OCI-LY3 (cell line): ENCODE data around the gene FBP1.

ENCODE experiments used
- CTCF ChIP-seq: fragments of 200-600, 300-600 bp; sonication (generic); IDR thresholded peaks from 2 replicates; pipeline ENCODE4 v1.5.1; 2014; ENCODE audit warnings: antibody characterized with exemption, low read length, low read depth
- EZH2phosphoT487 ChIP-seq: fragments of 200-600 bp; shearing (Covaris generic); IDR thresholded peaks from 2 replicates; pipeline ENCODE4 v1.6.1; 2018; ENCODE audit warnings: antibody characterized with exemption, mixed run types, low read depth

DNA sequence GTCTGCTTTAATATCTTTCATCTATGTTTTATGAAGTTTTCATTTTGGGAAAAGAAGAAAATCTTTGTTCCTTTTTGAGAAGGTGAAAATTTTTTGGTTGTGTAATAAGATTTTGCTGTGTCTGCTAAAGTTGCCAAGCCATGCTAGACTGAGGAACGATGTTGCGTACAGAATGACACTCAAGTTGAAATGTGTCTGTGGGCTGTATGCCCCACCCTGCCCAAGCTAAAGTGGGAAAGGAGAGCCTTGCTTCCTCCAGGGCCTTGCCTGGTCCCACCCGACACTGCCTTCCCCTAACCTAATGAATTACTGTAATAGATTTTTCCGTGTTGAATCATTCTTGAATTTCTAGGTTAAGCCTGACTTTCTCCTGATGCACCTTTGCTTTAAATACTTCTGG, 81.9 kb downstream of the FBP1 start:
- TF ChIP-seq CTCF (no peak), EZH2phosphoT487 (no peak)
